ENCODE data around the gene SESN3. TPM values are rescaled to one million over a fixed set of nuclear protein-coding genes. Genes with fewer than 3 reads are reported as not detected.

SESN3 gene
- total RNA-seq, 1 experiment from 2014 or later, result 36.8 TPM

DNA sequence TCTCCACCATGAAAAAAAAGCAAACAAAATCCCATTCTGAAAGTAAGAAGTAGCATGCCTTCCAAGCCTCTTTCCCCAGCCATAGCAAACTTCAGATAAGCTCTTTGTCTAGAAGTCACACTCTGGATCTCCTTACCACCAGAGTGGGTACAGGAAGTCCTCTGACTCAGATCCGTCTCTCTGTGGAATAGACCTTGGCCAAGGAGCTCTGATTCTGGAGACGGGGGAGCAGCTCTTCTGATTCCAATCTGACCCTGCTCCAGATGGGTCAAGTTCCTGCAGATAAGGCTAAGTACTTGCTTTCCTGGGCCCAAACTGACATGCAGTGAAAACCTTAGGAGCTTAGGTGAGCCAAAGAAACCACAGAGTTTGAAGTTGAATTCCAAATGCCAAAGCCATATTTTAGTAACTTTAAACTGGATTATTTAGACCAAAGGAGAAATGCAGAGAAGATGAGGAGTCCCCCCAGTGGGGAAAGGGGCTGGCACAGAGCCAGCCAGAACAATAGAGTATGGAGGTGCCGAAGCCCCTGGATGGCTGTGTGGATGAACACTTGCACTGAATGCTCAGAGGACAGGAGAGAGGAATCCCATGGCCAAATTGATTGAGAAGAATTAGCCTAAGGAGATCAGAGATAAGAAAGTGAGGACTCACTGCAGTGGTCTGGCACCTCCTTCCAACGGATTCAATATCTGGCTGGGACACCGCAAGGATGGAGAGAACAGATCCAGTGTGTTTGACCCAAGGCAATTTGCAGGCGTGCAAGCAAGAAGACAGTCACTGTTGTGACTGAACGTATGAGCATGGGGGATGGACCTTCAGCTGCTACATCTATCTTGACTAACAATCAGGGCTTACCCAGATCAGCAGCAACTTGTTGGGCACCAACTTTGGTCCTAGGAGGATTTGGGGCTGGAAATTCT is 86.4 kb downstream of the SESN3 start:
- Mint-ChIP-seq H3K4me3 (no peak overlapping the region), H3K27me3 (ENCODE audit: low read depth) (peaks cover 100% of the 10 kb centered on the region), H3K36me3 (ENCODE audit: insufficient read depth in 1 of 3, low read depth in 3 of 3) (0 out of 7 replicates have a peak, but pooled peaks cover 0 to 1% (median 0%) of the 10 kb centered on the region in 3 experiments), H3K4me1 (peaks cover 2 to 5% of the 10 kb centered on the region in 2 experiments), H3K27ac (no peak overlapping the region), H3K9me3 (no peaks in the 10 kb centered on the region; a peak in 1 of 5 replicates)
- H3K79me1 ChIP-seq (ENCODE audit: insufficient read depth, low read depth, low read length, poor library complexity, severe bottlenecking), result no peaks in the 10 kb centered on the region
- TF ChIP-seq CTCF (conservative IDR thresholded peaks at IDR 0.05), result no peak
- H3K4me1 ChIP-seq (ENCODE audit: insufficient read depth, low read length), result no peaks in the 10 kb centered on the region
- peaks cover 24% of the 10 kb centered on the region for H3K27me3 ChIP-seq (ENCODE audit: insufficient read depth, low read length)
- no peak overlapping the region for H2BK12ac ChIP-seq (ENCODE audit: insufficient read length, low read depth, low read length)
- H3K79me2 ChIP-seq (ENCODE audit: insufficient read depth, low read length), result no peaks in the 10 kb centered on the region
- H2BK20ac ChIP-seq (ENCODE audit: low read depth, low read length, poor library complexity, severe bottlenecking), result no peak overlapping the region
- peaks cover 4% of the 10 kb centered on the region for H3K9me3 ChIP-seq (ENCODE audit: control insufficient read depth, low read depth, low read length)
- no CpG with 5 or more reads among the region's 7 CpGs for WGBS (ENCODE audit: extremely low coverage, insufficient read length, low lambda C conversion rate)
- H3T11ph ChIP-seq (ENCODE audit: low read length), result no peak overlapping the region
- no peak overlapping the region for H3K18ac ChIP-seq (ENCODE audit: insufficient read length, low read depth, low read length)
- no peak overlapping the region for H2AFZ ChIP-seq (ENCODE audit: low read length)
- no peak overlapping the region for H3K56ac ChIP-seq (ENCODE audit: insufficient read length, low read depth, low read length)
- no peak overlapping the region for H3K23ac ChIP-seq (ENCODE audit: insufficient read length, low read depth, low read length)
- DNase-seq, result no peak
- H3K9ac ChIP-seq (ENCODE audit: extremely low read depth, insufficient read length, low read length), result no peak overlapping the region
- H3K4me2 ChIP-seq (ENCODE audit: insufficient read depth, insufficient read length, low read length), result no peak overlapping the region
- H3K14ac ChIP-seq (ENCODE audit: insufficient read depth, low read length), result no peak overlapping the region
- no peaks in the 10 kb centered on the region for H3K23me2 ChIP-seq (ENCODE audit: insufficient read length, low read depth, low read length, poor library complexity, severe bottlenecking)
- H3K27ac ChIP-seq (ENCODE audit: insufficient read length, low read depth, low read length), result no peak overlapping the region
- H2BK15ac ChIP-seq (ENCODE audit: low read depth, low read length), result no peak overlapping the region
- H2BK5ac ChIP-seq (ENCODE audit: insufficient read length, low read length), result no peak overlapping the region
- H4K5ac ChIP-seq (ENCODE audit: insufficient read length, low read depth, low read length), result no peak overlapping the region
- H4K20me1 ChIP-seq (ENCODE audit: control insufficient read depth, insufficient read depth, insufficient read length), result no peaks in the 10 kb centered on the region
- H2BK120ac ChIP-seq (ENCODE audit: low read depth, low read length, poor library complexity, severe bottlenecking), result no peak overlapping the region
- no peak overlapping the region for H4K8ac ChIP-seq (replicated peaks; ENCODE audit: insufficient read length, low read depth, low read length)
- no peak overlapping the region for H3K4ac ChIP-seq (ENCODE audit: low read depth, low read length)
- no peak overlapping the region for H4K91ac ChIP-seq (ENCODE audit: insufficient read length, low read depth, low read length)
- no peak overlapping the region for H2AK5ac ChIP-seq (ENCODE audit: insufficient read length, low read length)

Data from H9 (cell line).